SK-N-SH (cell line): ENCODE results near the gene FYCO1. TPM values are rescaled to one million over a fixed set of nuclear protein-coding genes. Genes with fewer than 3 reads are reported as not detected.

ENCODE experiments used
- CTCF ChIA-PET: fragments of 300-600, 350-600 bp; formaldehyde crosslinking; extraction: SDS; loops from one replicate; lab custom pipeline; 2021; lab: Yijun Ruan, JAX
- POLR2A ChIA-PET: fragments of 350-600 bp; sonication (Branson Sonifier 250); formaldehyde crosslinking; extraction: SDS; loops from one replicate; lab custom pipeline; 2020; ENCODE audit warnings: antibody characterized with exemption, inconsistent platforms; lab: Yijun Ruan, JAX
- DNase-seq: peaks from one replicate; pipeline ENCODE4 v3.0.0; 2012
- H2AFZ ChIP-seq: fragments of 200-600 bp; sonication (generic); 2 replicates; pipeline ENCODE4 v1.8.1; 2016; ENCODE audit warnings: antibody characterized with exemption, mild to moderate bottlenecking, low read depth
- H3F3A ChIP-seq: fragments of 200-600 bp; sonication (generic); replicated peaks from 2 replicates; pipeline ENCODE3; 2016; ENCODE audit warnings: antibody characterized with exemption, mild to moderate bottlenecking; ENCODE audit not compliant: insufficient read depth
- H3K27ac ChIP-seq, 2 experiments: fragments of 200-500 bp in 1 of 2; fragments of 200-600 bp in 1 of 2; sonication (Bioruptor generic) in 1 of 2; sonication (generic), shearing (Covaris generic) in 1 of 2; 2 replicates each; pipeline versions ENCODE4 v1.5.1 to v1.6.1; 2014 to 2016; ENCODE audit warnings: low read depth in 2 of 2, inconsistent platforms in 1 of 2, low read length in 1 of 2, mild to moderate bottlenecking in 1 of 2, mixed read lengths in 1 of 2
- H3K27me3 ChIP-seq: fragments of 200-600 bp; sonication (generic), shearing (Covaris generic); 2 replicates; pipeline ENCODE4 v1.6.1; 2016; ENCODE audit warnings: mixed run types; ENCODE audit not compliant: insufficient read depth
- H3K36me3 ChIP-seq, 2 experiments: fragments of 200-500 bp in 1 of 2; fragments of 200-600 bp in 1 of 2; sonication (Bioruptor generic) in 1 of 2; sonication (generic) in 1 of 2; replicated peaks in 1 of 2; 2 replicates each; pipeline versions ENCODE3 to v1.5.1; 2014 to 2016; ENCODE audit warnings: low read length in 1 of 2, mild to moderate bottlenecking in 1 of 2; ENCODE audit not compliant: insufficient read depth in 2 of 2, control insufficient read depth in 1 of 2
- H3K4me1 ChIP-seq, 2 experiments: fragments of 200-500 bp in 1 of 2; fragments of 200-600 bp in 1 of 2; sonication (Bioruptor generic) in 1 of 2; sonication (generic), shearing (Covaris generic) in 1 of 2; 2 replicates each; pipeline versions ENCODE4 v1.5.1 to v1.6.1; 2014 to 2016; ENCODE audit warnings: low read depth in 1 of 2, low read length in 1 of 2, mixed run types in 1 of 2; ENCODE audit not compliant: insufficient read depth in 2 of 2, control insufficient read depth in 1 of 2
- H3K4me2 ChIP-seq: fragments of 200-600 bp; sonication (generic), shearing (Covaris generic); 2 replicates; pipeline ENCODE4 v1.6.1; 2017; ENCODE audit warnings: mixed run types
- H3K4me3 ChIP-seq, 2 experiments: fragments of 200-500 bp in 1 of 2; fragments of 200-600 bp in 1 of 2; sonication (Bioruptor generic) in 1 of 2; sonication (generic), shearing (Covaris generic) in 1 of 2; 2 replicates each; pipeline versions ENCODE4 v1.5.1 to v1.8.1; 2014 to 2016; ENCODE audit warnings: low read depth in 2 of 2, inconsistent platforms in 1 of 2, low read length in 1 of 2, mild to moderate bottlenecking in 1 of 2, mixed read lengths in 1 of 2, moderate library complexity in 1 of 2
- H3K79me2 ChIP-seq: fragments of 200-600 bp; sonication (generic); 2 replicates; pipeline ENCODE4 v1.8.1; 2017; ENCODE audit warnings: mild to moderate bottlenecking; ENCODE audit not compliant: insufficient read depth
- H3K9ac ChIP-seq: fragments of 200-600 bp; sonication (generic); 2 replicates; pipeline ENCODE4 v1.6.1; 2017; ENCODE audit warnings: mixed run types
- H3K9me2 ChIP-seq: fragments of 200-600 bp; sonication (generic); 2 replicates; pipeline ENCODE4 v1.6.1; 2017; ENCODE audit warnings: mixed run types
- H3K9me3 ChIP-seq: fragments of 200-600 bp; sonication (generic); 2 replicates; pipeline ENCODE4 v1.6.1; 2017; ENCODE audit warnings: mixed run types, mild to moderate bottlenecking, moderate library complexity
- H4K20me1 ChIP-seq: fragments of 200-600 bp; sonication (generic); 2 replicates; pipeline ENCODE4 v1.6.1; 2017; ENCODE audit warnings: mild to moderate bottlenecking, mixed run types; ENCODE audit not compliant: insufficient read depth
- ELF1 ChIP-seq: IDR thresholded peaks from 2 replicates; pipeline ENCODE4 v1.4.0; 2012
- EZH2phosphoT487 ChIP-seq: fragments of 200-600 bp; sonication (generic); IDR thresholded peaks from 2 replicates; pipeline ENCODE4 v1.6.1; 2017; ENCODE audit warnings: low read depth, mixed run types, mild to moderate bottlenecking, antibody characterized with exemption, moderate library complexity, borderline replicate concordance
- FOSL2 ChIP-seq: IDR thresholded peaks from 2 replicates; pipeline ENCODE4 v1.4.0; 2012; ENCODE audit warnings: low read depth, mild to moderate bottlenecking, moderate library complexity, borderline replicate concordance
- FOXJ3 ChIP-seq: sonication (generic); formaldehyde crosslinking; IDR thresholded peaks from 2 replicates; pipeline ENCODE4 v1.5.1; 2020; ENCODE audit warnings: mild to moderate bottlenecking, missing genetic modification reagents
- JUND ChIP-seq: IDR thresholded peaks from 2 replicates; pipeline ENCODE4 v1.4.0; 2012
- MEF2A ChIP-seq: IDR thresholded peaks from 2 replicates; pipeline ENCODE4 v1.4.0; 2012; ENCODE audit warnings: low read depth, borderline replicate concordance
- NFIC ChIP-seq: IDR thresholded peaks from 2 replicates; pipeline ENCODE4 v1.4.0; 2012; ENCODE audit warnings: borderline replicate concordance
- NRF1 ChIP-seq: IDR thresholded peaks from 2 replicates; pipeline ENCODE4 v1.6.1; 2012; ENCODE audit warnings: low read depth, mild to moderate bottlenecking, low read length
- POLR2AphosphoS5 ChIP-seq: IDR thresholded peaks from 2 replicates; pipeline ENCODE4 v1.6.1; 2012; ENCODE audit warnings: low read depth, low read length
- RCOR1 ChIP-seq: fragments of 150-350 bp; IDR thresholded peaks from 2 replicates; pipeline ENCODE4 v1.6.1; 2017; ENCODE audit warnings: antibody characterized with exemption, low read length
- RXRA ChIP-seq: IDR thresholded peaks from 2 replicates; pipeline ENCODE4 v1.4.0; 2012; ENCODE audit warnings: low read depth, mild to moderate bottlenecking, borderline replicate concordance
- TAF1 ChIP-seq: IDR thresholded peaks from 2 replicates; pipeline ENCODE4 v1.6.1; 2012; ENCODE audit warnings: low read depth, mild to moderate bottlenecking, low read length, moderate library complexity, borderline replicate concordance
- YY1 ChIP-seq: IDR thresholded peaks from 2 replicates; pipeline ENCODE4 v1.4.0; 2012; ENCODE audit warnings: low read depth, mild to moderate bottlenecking
- WGBS: methylation state at CpG from one replicate; pipeline ENCODE4 v1.1.6; 2017; ENCODE audit warnings: low lambda C conversion rate; 5-methylcytosine and 5-hydroxymethylcytosine counted together
- polyA plus RNA-seq, 3 experiments: library from polyadenylated mRNA; depleted of rRNA; stranded (reverse); fragments of >200 nt; gene quantifications; 2 replicates each; pipeline ENCODE4 v1.2.3, GENCODE V29; 2012
- TF ChIP-seq, protein P1 (sequence below): fragments of 150-350 bp; IDR thresholded peaks from 2 replicates; pipeline ENCODE4 v1.6.1; 2017; ENCODE audit warnings: antibody characterized with exemption, low read length, low read depth, borderline replicate concordance
- TF ChIP-seq, protein P2 (sequence below): IDR thresholded peaks from 2 replicates; pipeline ENCODE4 v1.4.0; 2012; ENCODE audit warnings: low read depth, borderline replicate concordance
- TF ChIP-seq, protein P3 (sequence below): IDR thresholded peaks from 2 replicates; pipeline ENCODE4 v1.6.1; 2012; ENCODE audit warnings: mild to moderate bottlenecking, low read depth, low read length, moderate library complexity

FYCO1 gene
- polyA plus RNA-seq, 1 of the 3 experiments (the other 2 are of a cell fraction), result 5.5 TPM

- ChIA-PET POLR2A (no interaction called here), CTCF (interaction anchor here (0.9 to 1.1 kb wide), 5 partner anchors 15 to 98 kb away, joined by 3 to 6 read pairs (median 3); no protein-coding TSS in a partner anchor)
- Histone ChIP-seq H3K9ac (no peak overlapping the region), H3K9me2 (no peaks in the 10 kb centered on the region), H3F3A (no peaks in the 10 kb centered on the region), H3K79me2 (no peaks in the 10 kb centered on the region), H3K27me3 (no peaks in the 10 kb centered on the region), H3K4me2 (no peak overlapping the region), H3K9me3 (no peaks in the 10 kb centered on the region), H3K36me3 (no peaks in the 10 kb centered on the region), H3K27ac (no peak overlapping the region), H3K4me1 (no peaks in the 10 kb centered on the region), H2AFZ (no peak overlapping the region), H4K20me1 (no peaks in the 10 kb centered on the region), H3K4me3 (no peak overlapping the region)
- no peak for TF ChIP-seq MEF2A
- TF ChIP-seq RCOR1, result no peak
- TF ChIP-seq POLR2AphosphoS5, result no peak
- TF ChIP-seq, protein P1, sequence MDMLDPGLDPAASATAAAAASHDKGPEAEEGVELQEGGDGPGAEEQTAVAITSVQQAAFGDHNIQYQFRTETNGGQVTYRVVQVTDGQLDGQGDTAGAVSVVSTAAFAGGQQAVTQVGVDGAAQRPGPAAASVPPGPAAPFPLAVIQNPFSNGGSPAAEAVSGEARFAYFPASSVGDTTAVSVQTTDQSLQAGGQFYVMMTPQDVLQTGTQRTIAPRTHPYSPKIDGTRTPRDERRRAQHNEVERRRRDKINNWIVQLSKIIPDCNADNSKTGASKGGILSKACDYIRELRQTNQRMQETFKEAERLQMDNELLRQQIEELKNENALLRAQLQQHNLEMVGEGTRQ, result no peak
- no peak for TF ChIP-seq JUND
- TF ChIP-seq RXRA, result no peak
- TF ChIP-seq NFIC, result no peak
- no peak for TF ChIP-seq FOXJ3 (CRISPR knock-in tag)
- TF ChIP-seq NRF1, result no peak
- TF ChIP-seq EZH2phosphoT487, result no peak
- TF ChIP-seq FOSL2, result no peak
- no peak for TF ChIP-seq ELF1
- DNase-seq, result no peak
- WGBS, result 7% methylated on average over 6 of the region's 6 CpGs
These were observed 32.2 kb upstream of the FYCO1 start for GRCh38 chr3:46027736-46028397.

DNA sequence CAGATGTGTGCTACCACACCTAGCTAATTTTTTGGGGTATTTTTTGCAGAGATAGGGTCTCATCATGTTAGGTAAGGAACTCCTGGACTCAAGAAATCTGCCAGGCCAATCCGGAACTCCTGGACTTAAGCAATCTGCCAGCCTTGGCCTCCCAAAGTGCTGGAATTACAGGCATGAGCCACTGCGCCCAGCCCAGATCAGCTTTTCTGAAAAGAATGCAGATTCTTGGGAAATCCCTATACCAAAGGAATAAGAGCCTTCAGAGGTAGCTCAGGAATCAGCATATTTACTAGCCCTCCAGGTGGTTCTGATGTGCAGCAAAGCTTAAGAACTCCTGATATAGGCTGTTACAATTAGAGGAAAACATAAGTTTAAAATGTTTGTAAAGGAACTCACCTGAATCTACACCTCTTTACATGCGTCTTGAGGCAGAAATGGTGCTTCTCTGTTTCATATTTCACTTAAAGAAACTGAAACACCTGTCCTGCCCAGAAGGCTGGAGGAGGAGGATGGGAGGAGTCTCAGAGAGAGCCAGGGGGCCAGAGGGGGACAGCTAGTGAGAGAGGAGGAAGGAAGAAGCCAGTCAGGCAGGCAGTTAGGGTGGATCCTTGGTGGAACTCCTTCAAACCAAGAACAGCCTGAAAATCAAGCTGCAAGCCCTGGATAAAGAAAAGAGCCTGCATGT lies 31.5 kb upstream of the FYCO1 start, which contains the start of gene XCR1:
Gene XCR1, minus strand, starts transcription at position 463 of the 685 bp plus-strand sequence. CDS start 5,536 bp downstream, outside the sequence.
- Histone ChIP-seq H3K27me3 (no peaks in the 10 kb centered on the region), H3K79me2 (no peaks in the 10 kb centered on the region), H3K4me3 (no peak within 1 kb of the TSS), H3F3A (no peaks in the 10 kb centered on the region), H4K20me1 (no peaks in the 10 kb centered on the region), H2AFZ (no peak within 1 kb of the TSS), H3K9me3 (no peaks in the 10 kb centered on the region), H3K4me2 (no peak within 1 kb of the TSS), H3K27ac (no peak within 1 kb of the TSS), H3K9ac (no peak within 1 kb of the TSS), H3K4me1 (no peaks in the 10 kb centered on the region), H3K36me3 (no peaks in the 10 kb centered on the region), H3K9me2 (no peaks in the 10 kb centered on the region)
- POLR2A ChIA-PET, result no interaction called here
- no peak for DNase-seq
- 24% methylated on average over 3 of the region's 3 CpGs for WGBS
- CTCF ChIA-PET, result interaction anchor here (0.9 to 1.1 kb wide), 3 partner anchors 14 to 98 kb away, joined by 3 read pairs; no protein-coding TSS in a partner anchor
- TF ChIP-seq, protein P2, sequence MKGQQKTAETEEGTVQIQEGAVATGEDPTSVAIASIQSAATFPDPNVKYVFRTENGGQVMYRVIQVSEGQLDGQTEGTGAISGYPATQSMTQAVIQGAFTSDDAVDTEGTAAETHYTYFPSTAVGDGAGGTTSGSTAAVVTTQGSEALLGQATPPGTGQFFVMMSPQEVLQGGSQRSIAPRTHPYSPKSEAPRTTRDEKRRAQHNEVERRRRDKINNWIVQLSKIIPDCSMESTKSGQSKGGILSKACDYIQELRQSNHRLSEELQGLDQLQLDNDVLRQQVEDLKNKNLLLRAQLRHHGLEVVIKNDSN, result no peak
- TF ChIP-seq YY1 (no peak), TAF1 (no peak), RCOR1 (no peak), NFIC (no peak)
- TF ChIP-seq, protein P3, sequence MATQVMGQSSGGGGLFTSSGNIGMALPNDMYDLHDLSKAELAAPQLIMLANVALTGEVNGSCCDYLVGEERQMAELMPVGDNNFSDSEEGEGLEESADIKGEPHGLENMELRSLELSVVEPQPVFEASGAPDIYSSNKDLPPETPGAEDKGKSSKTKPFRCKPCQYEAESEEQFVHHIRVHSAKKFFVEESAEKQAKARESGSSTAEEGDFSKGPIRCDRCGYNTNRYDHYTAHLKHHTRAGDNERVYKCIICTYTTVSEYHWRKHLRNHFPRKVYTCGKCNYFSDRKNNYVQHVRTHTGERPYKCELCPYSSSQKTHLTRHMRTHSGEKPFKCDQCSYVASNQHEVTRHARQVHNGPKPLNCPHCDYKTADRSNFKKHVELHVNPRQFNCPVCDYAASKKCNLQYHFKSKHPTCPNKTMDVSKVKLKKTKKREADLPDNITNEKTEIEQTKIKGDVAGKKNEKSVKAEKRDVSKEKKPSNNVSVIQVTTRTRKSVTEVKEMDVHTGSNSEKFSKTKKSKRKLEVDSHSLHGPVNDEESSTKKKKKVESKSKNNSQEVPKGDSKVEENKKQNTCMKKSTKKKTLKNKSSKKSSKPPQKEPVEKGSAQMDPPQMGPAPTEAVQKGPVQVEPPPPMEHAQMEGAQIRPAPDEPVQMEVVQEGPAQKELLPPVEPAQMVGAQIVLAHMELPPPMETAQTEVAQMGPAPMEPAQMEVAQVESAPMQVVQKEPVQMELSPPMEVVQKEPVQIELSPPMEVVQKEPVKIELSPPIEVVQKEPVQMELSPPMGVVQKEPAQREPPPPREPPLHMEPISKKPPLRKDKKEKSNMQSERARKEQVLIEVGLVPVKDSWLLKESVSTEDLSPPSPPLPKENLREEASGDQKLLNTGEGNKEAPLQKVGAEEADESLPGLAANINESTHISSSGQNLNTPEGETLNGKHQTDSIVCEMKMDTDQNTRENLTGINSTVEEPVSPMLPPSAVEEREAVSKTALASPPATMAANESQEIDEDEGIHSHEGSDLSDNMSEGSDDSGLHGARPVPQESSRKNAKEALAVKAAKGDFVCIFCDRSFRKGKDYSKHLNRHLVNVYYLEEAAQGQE, result no peak
- TF ChIP-seq, protein P1, result no peak
